CD14-positive monocyte (primary cell): ENCODE data around the gene EGR1. TPM values are rescaled to one million over a fixed set of nuclear protein-coding genes. Genes with fewer than 3 reads are reported as not detected.

Source experiments
- DNase-seq, 3 donors: peaks; one replicate each; pipeline ENCODE4 v3.0.0-alpha.2; 2011 to 2022
- H2AFZ ChIP-seq: 2 replicates; pipeline ENCODE4 v1.6.0; 2012; ENCODE audit warnings: mild to moderate bottlenecking, low read depth, low read length, inconsistent platforms; ENCODE audit not compliant: insufficient read depth, poor library complexity, severe bottlenecking
- H3K27ac ChIP-seq, 2 donors: 1 replicate in 1 of 2; 2 replicates in 1 of 2; pipeline ENCODE4 v1.5.1; 2012 to 2013; ENCODE audit warnings: low read length in 2 of 2, control low read depth in 1 of 2, inconsistent platforms in 1 of 2, low read depth in 1 of 2, mild to moderate bottlenecking in 1 of 2
- H3K27me3 ChIP-seq, 2 donors: one replicate each; pipeline versions ENCODE4 v1.6.0 to v1.6.1; 2011 to 2013; ENCODE audit warnings: low read length in 2 of 2; ENCODE audit not compliant: control insufficient read depth in 2 of 2, insufficient read depth in 2 of 2
- H3K36me3 ChIP-seq, 2 donors: replicated peaks in 1 of 2; 1 replicate in 1 of 2; 2 replicates in 1 of 2; pipeline versions ENCODE4 v1.5.1 to v1.6.1; 2012 to 2013; ENCODE audit warnings: low read length in 2 of 2, control low read depth in 1 of 2, inconsistent platforms in 1 of 2, mild to moderate bottlenecking in 1 of 2; ENCODE audit not compliant: insufficient read depth in 2 of 2, control insufficient read depth in 1 of 2
- H3K4me1 ChIP-seq, 2 donors: 1 replicate in 1 of 2; 2 replicates in 1 of 2; pipeline versions ENCODE4 v1.5.1 to v1.6.1; 2012 to 2013; ENCODE audit warnings: low read length in 2 of 2, control low read depth in 1 of 2, inconsistent platforms in 1 of 2, mild to moderate bottlenecking in 1 of 2, moderate library complexity in 1 of 2; ENCODE audit not compliant: insufficient read depth in 2 of 2, control insufficient read depth in 1 of 2
- H3K4me2 ChIP-seq: replicated peaks from 2 replicates; pipeline ENCODE3; 2012; ENCODE audit warnings: low read length, moderate library complexity, mild to moderate bottlenecking; ENCODE audit not compliant: poor library complexity, severe bottlenecking; ENCODE audit errors: extremely low read depth
- H3K4me3 ChIP-seq, 3 experiments: fragments of 200-600 bp in 1 of 3; sonication (generic) in 1 of 3; replicated peaks in 1 of 3; 1 replicate in 2 of 3; 2 replicates in 1 of 3; pipeline ENCODE4 v1.5.1; 2011 to 2013; ENCODE audit warnings: low read length in 3 of 3, mild to moderate bottlenecking in 3 of 3, control low read depth in 2 of 3, low read depth in 2 of 3, inconsistent platforms in 1 of 3, moderate library complexity in 1 of 3
- H3K79me2 ChIP-seq: 2 replicates; pipeline ENCODE4 v1.6.0; 2012; ENCODE audit warnings: mild to moderate bottlenecking, control low read depth, inconsistent platforms, low read length, moderate library complexity; ENCODE audit not compliant: insufficient read depth
- H3K9ac ChIP-seq: 2 replicates; pipeline ENCODE4 v1.6.0; 2017; ENCODE audit warnings: low read length, mild to moderate bottlenecking; ENCODE audit not compliant: insufficient read depth, poor library complexity, severe bottlenecking
- H3K9me3 ChIP-seq, 2 donors: replicated peaks in 1 of 2; 1 replicate in 1 of 2; 2 replicates in 1 of 2; pipeline versions ENCODE4 v1.5.1 to v1.6.1; 2012 to 2013; ENCODE audit warnings: low read length in 2 of 2, control low read depth in 1 of 2; ENCODE audit not compliant: control insufficient read depth in 1 of 2, insufficient read depth in 1 of 2
- H4K20me1 ChIP-seq: 2 replicates; pipeline ENCODE4 v1.6.0; 2012; ENCODE audit warnings: mild to moderate bottlenecking, low read length, control low read depth, moderate library complexity; ENCODE audit not compliant: insufficient read depth
- H3K27ac Mint-ChIP-seq, 7 donors: one replicate each; pipeline ENCODE4 v1.8.0; 2020; ENCODE audit warnings: mild to moderate bottlenecking in 7 of 7, mixed read lengths in 7 of 7, moderate library complexity in 6 of 7, inconsistent platforms in 2 of 7
- H3K27me3 Mint-ChIP-seq, 3 donors: one replicate each; pipeline ENCODE4 v1.8.0; 2021 to 2022; ENCODE audit warnings: low read depth in 3 of 3, mild to moderate bottlenecking in 3 of 3, mixed read lengths in 3 of 3, moderate library complexity in 3 of 3, inconsistent platforms in 1 of 3
- H3K36me3 Mint-ChIP-seq, 2 donors: one replicate each; pipeline ENCODE4 v1.8.0; 2020; ENCODE audit warnings: mixed read lengths in 2 of 2, inconsistent platforms in 1 of 2, mild to moderate bottlenecking in 1 of 2
- H3K4me1 Mint-ChIP-seq: one replicate; pipeline ENCODE4 v1.8.0; 2020; ENCODE audit warnings: mild to moderate bottlenecking, mixed read lengths
- H3K4me3 Mint-ChIP-seq, 2 donors: one replicate each; pipeline ENCODE4 v1.8.0; 2020; ENCODE audit warnings: mild to moderate bottlenecking in 2 of 2, mixed read lengths in 2 of 2, moderate library complexity in 1 of 2
- H3K9me3 Mint-ChIP-seq, 7 donors: one replicate each; pipeline ENCODE4 v1.8.0; 2020 to 2022; ENCODE audit warnings: mixed read lengths in 7 of 7, mild to moderate bottlenecking in 6 of 7, moderate library complexity in 6 of 7, inconsistent platforms in 2 of 7
- WGBS: methylation state at CpG from one replicate; pipeline ENCODE4 v1.1.5; 2013; ENCODE audit warnings: missing lambda C conversion rate; ENCODE audit not compliant: insufficient coverage; 5-methylcytosine and 5-hydroxymethylcytosine counted together
- intact Hi-C, 2 donors: fragments of 100-400 bp; cut with micrococcal nuclease; formaldehyde crosslinking; loops; one replicate each; pipeline versions ENCODE4 v1.15.0 to v1.15.1; 2023
- polyA plus RNA-seq, 3 donors: library from polyadenylated mRNA; depleted of rRNA in 1 of 3; unstranded in 2 of 3; stranded (reverse) in 1 of 3; fragments of 300-500 nt in 2 of 3; fragments of >200 nt in 1 of 3; fragmentation: Illumina TruSeq in 2 of 3; gene quantifications; 1 replicate in 2 of 3; 2 replicates in 1 of 3; pipeline ENCODE4 v1.2.3, GENCODE V29; 2012 to 2021
- TF ChIP-seq, protein P1 (sequence below): fragments of 200-600 bp; IDR thresholded peaks from one replicate; pipeline ENCODE4 v1.8.0; 2022; ENCODE audit warnings: antibody characterized with exemption, mild to moderate bottlenecking

Gene EGR1
- polyA plus RNA-seq, 3 donors = 8.4 to 105 (median 16.9) TPM

DNA sequence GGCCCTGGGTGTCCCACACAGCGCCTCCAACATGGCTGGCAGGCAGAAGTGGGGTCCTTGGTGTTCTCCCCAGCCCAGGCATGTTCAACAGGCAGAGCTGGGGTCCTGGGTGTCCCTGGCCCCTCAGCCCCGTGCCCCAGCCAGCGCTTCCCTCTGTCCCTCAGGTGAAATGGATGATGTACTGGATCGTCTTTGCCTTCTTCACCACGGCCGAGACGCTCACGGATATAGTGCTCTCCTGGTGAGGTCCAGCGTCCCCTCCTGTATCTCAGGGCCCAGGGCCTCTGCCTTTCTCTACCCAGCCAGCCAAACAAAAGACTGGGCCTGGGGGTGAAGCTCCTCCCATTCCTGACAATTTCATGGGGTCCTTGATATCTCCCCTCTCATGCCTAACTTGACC is 24.1 kb upstream of the EGR1 start:
- Mint-ChIP-seq H3K27ac (no peak overlapping the region), H3K4me3 (no peak overlapping the region), H3K9me3 (peaks cover 0 to 5% (median 0%) of the 10 kb centered on the region in 7 donors), H3K36me3 (peaks cover 21 to 31% of the 10 kb centered on the region in 2 donors), H3K4me1 (peaks cover 16% of the 10 kb centered on the region), H3K27me3 (peaks cover 22 to 41% (median 26%) of the 10 kb centered on the region in 3 donors)
- intact Hi-C loops = no loop called here
- Histone ChIP-seq H2AFZ (no peak overlapping the region), H3K9me3 (no peaks in the 10 kb centered on the region), H4K20me1 (peaks cover 27% of the 10 kb centered on the region), H3K27me3 (peaks cover 0 to 27% of the 10 kb centered on the region in 2 donors), H3K79me2 (no peaks in the 10 kb centered on the region), H3K9ac (no peak overlapping the region), H3K4me1 (peaks cover 10 to 14% of the 10 kb centered on the region in 2 donors), H3K36me3 (peaks cover 9 to 19% of the 10 kb centered on the region in 2 donors), H3K27ac (no peak overlapping the region), H3K4me2 (no peak overlapping the region), H3K4me3 (no peak overlapping the region)
- TF ChIP-seq, protein P1, sequence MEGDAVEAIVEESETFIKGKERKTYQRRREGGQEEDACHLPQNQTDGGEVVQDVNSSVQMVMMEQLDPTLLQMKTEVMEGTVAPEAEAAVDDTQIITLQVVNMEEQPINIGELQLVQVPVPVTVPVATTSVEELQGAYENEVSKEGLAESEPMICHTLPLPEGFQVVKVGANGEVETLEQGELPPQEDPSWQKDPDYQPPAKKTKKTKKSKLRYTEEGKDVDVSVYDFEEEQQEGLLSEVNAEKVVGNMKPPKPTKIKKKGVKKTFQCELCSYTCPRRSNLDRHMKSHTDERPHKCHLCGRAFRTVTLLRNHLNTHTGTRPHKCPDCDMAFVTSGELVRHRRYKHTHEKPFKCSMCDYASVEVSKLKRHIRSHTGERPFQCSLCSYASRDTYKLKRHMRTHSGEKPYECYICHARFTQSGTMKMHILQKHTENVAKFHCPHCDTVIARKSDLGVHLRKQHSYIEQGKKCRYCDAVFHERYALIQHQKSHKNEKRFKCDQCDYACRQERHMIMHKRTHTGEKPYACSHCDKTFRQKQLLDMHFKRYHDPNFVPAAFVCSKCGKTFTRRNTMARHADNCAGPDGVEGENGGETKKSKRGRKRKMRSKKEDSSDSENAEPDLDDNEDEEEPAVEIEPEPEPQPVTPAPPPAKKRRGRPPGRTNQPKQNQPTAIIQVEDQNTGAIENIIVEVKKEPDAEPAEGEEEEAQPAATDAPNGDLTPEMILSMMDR = no peak
- 82% methylated on average over 3 of the region's 9 CpGs for WGBS
- DNase-seq = no peak

DNA sequence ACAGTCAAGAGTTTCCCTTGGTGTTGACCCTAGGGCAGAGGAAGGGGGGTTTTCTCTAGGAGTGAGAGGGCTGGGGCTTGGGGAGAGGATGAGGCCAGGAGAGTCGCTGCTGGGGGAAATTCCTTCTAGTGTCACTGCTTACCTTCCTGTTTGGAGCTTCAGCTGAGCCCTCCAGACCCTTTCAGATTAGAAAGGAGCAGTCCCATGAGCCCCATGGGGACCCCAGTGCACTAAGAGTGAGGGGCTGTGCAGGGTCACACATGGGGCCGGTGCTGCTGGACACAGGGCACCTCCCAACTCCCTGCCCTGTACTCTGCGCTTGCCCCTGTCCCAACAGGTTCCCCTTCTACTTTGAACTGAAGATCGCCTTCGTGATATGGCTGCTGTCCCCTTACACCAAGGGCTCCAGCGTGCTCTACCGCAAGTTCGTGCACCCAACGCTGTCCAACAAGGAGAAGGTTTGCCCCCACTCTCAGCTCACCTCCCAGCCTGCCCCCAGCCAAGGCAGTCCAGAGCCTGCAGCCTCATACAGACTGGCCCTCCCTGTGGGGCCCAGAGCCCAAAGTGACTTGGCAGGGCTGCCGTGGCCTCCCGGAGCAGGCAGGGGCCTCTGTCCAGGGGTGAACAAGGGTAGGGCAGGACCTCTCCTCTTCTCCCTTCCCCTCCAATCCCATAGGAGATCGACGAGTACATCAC is 21.1 kb upstream of the EGR1 start:
- peaks cover 0 to 9% of the 10 kb centered on the region in 2 donors for H3K27me3 ChIP-seq
- no peak overlapping the region for H2AFZ ChIP-seq
- H3K27me3 Mint-ChIP-seq = peaks cover 15 to 19% (median 17%) of the 10 kb centered on the region in 3 donors
- H3K9ac ChIP-seq = no peak overlapping the region
- H3K79me2 ChIP-seq = no peaks in the 10 kb centered on the region
- TF ChIP-seq, protein P1 = no peak
- H3K4me3 ChIP-seq = no peak overlapping the region
- WGBS = 94% methylated on average over 10 of the region's 13 CpGs
- no peak overlapping the region for H3K27ac Mint-ChIP-seq
- peaks cover 6% of the 10 kb centered on the region for H3K4me1 Mint-ChIP-seq
- H3K4me1 ChIP-seq = peaks cover 3% of the 10 kb centered on the region in 2 donors
- no peak overlapping the region for H3K4me2 ChIP-seq
- no peak overlapping the region for H3K4me3 Mint-ChIP-seq
- no peak overlapping the region for H3K27ac ChIP-seq
- intact Hi-C loops = no loop called here
- DNase-seq = no peak
- no peaks in the 10 kb centered on the region for H3K9me3 ChIP-seq
- H3K36me3 ChIP-seq = no peaks in the 10 kb centered on the region
- H3K36me3 Mint-ChIP-seq = peaks cover 2 to 9% of the 10 kb centered on the region in 2 donors
- peaks cover 5% of the 10 kb centered on the region for H4K20me1 ChIP-seq
- H3K9me3 Mint-ChIP-seq = peaks cover 0 to 2% (median 0%) of the 10 kb centered on the region in 7 donors
